ENCODE measurements around the gene UBE2V1.

DNA sequence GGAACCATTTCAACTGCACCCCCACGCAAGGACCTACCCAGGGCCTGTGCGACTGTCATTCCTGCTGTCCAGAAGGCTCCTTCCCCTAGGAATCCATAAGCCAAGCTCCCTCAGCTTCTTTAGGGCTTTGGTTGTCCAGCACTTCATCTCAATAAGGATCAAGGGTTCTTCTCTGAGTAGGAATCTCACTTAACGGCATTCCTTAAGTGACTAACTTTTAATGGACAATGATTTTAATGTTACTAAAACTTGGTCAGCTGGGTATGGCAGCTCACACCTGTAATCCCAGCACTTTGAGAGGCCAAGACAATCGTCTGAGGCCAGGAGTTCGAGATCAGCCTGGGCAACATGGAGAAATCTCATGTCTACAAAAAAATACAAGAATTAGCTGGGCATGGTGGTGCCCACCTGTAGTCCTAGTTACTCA lies 13.4 kb downstream of the UBE2V1 start:
- TF ChIP-seq, protein P1, sequence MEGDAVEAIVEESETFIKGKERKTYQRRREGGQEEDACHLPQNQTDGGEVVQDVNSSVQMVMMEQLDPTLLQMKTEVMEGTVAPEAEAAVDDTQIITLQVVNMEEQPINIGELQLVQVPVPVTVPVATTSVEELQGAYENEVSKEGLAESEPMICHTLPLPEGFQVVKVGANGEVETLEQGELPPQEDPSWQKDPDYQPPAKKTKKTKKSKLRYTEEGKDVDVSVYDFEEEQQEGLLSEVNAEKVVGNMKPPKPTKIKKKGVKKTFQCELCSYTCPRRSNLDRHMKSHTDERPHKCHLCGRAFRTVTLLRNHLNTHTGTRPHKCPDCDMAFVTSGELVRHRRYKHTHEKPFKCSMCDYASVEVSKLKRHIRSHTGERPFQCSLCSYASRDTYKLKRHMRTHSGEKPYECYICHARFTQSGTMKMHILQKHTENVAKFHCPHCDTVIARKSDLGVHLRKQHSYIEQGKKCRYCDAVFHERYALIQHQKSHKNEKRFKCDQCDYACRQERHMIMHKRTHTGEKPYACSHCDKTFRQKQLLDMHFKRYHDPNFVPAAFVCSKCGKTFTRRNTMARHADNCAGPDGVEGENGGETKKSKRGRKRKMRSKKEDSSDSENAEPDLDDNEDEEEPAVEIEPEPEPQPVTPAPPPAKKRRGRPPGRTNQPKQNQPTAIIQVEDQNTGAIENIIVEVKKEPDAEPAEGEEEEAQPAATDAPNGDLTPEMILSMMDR (IDR thresholded peaks at IDR 0.05) = no peak
- TF ChIP-seq EZH2 (IDR thresholded peaks at IDR 0.05; ENCODE audit: borderline replicate concordance, insufficient read depth, low read depth, low read length, poor library complexity, severe bottlenecking) = no peak
